GM23338 (cell line): ENCODE data around the gene MRPS14. TPM values are rescaled to one million over a fixed set of nuclear protein-coding genes. Genes with fewer than 3 reads are reported as not detected.

Experiments
- ATAC-seq: fragments of 200-7000 bp; cut with Tn5 transposase; 3 replicates; pipeline ENCODE4 v1.9.1; 2020
- DNase-seq: peaks from one replicate; pipeline ENCODE4 v3.0.0-alpha.2; 2015; ENCODE audit warnings: low spot score
- H2AFZ ChIP-seq: fragments of 200-600 bp; sonication (generic); 2 replicates; pipeline ENCODE4 v1.8.0; 2016; ENCODE audit warnings: antibody characterized with exemption, mild to moderate bottlenecking, moderate library complexity
- H3F3A ChIP-seq: fragments of 200-600 bp; sonication (generic); replicated peaks from 2 replicates; pipeline ENCODE4 v1.8.0; 2017; ENCODE audit warnings: antibody characterized with exemption, mixed run types, low read depth
- H3K27ac ChIP-seq: fragments of 200-600 bp; sonication (generic); 2 replicates; pipeline ENCODE4 v1.6.1; 2016; ENCODE audit warnings: low read depth
- H3K27me3 ChIP-seq: fragments of 200-600 bp; sonication (generic); 2 replicates; pipeline ENCODE4 v1.8.0; 2016; ENCODE audit warnings: mild to moderate bottlenecking, mixed run types, moderate library complexity; ENCODE audit not compliant: insufficient read depth
- H3K36me3 ChIP-seq: fragments of 200-600 bp; sonication (generic); 2 replicates; pipeline ENCODE4 v1.8.0; 2016; ENCODE audit warnings: mild to moderate bottlenecking; ENCODE audit not compliant: insufficient read depth
- H3K4me1 ChIP-seq: fragments of 200-600 bp; sonication (generic); 2 replicates; pipeline ENCODE4 v1.8.0; 2016; ENCODE audit warnings: mild to moderate bottlenecking, moderate library complexity; ENCODE audit not compliant: insufficient read depth
- H3K4me2 ChIP-seq: fragments of 200-600 bp; sonication (generic); 2 replicates; pipeline ENCODE4 v1.7.1; 2017; ENCODE audit warnings: mixed run types
- H3K4me3 ChIP-seq: fragments of 200-600 bp; sonication (generic); 2 replicates; pipeline ENCODE4 v1.6.1; 2016; ENCODE audit warnings: mixed run types
- H3K79me2 ChIP-seq: fragments of 200-600 bp; sonication (generic); replicated peaks from 2 replicates; pipeline ENCODE4 v1.8.0; 2017; ENCODE audit warnings: mild to moderate bottlenecking; ENCODE audit not compliant: insufficient read depth
- H3K9me2 ChIP-seq: fragments of 200-600 bp; sonication (generic); 2 replicates; pipeline ENCODE4 v1.8.0; 2017; ENCODE audit not compliant: insufficient read depth
- H4K20me1 ChIP-seq: fragments of 200-600 bp; sonication (generic); replicated peaks from 2 replicates; pipeline ENCODE4 v1.8.0; 2017; ENCODE audit warnings: mild to moderate bottlenecking; ENCODE audit not compliant: insufficient read depth
- H3K27ac Mint-ChIP-seq: 2 replicates; pipeline ENCODE4 v1.8.0; 2020; ENCODE audit warnings: inconsistent platforms, mild to moderate bottlenecking, moderate library complexity, mixed read lengths
- H3K27me3 Mint-ChIP-seq: 3 replicates; pipeline ENCODE4 v1.8.0; 2022; ENCODE audit warnings: low read depth, mild to moderate bottlenecking, moderate library complexity, mixed read lengths, inconsistent platforms; ENCODE audit not compliant: insufficient read depth, poor library complexity
- H3K36me3 Mint-ChIP-seq: 3 replicates; pipeline ENCODE4 v1.8.0; 2021; ENCODE audit warnings: low read depth, mild to moderate bottlenecking, inconsistent platforms, moderate library complexity, mixed read lengths
- H3K4me1 Mint-ChIP-seq: 3 replicates; pipeline ENCODE4 v1.8.0; 2020; ENCODE audit warnings: mild to moderate bottlenecking, inconsistent platforms, mixed read lengths
- H3K4me3 Mint-ChIP-seq: 3 replicates; pipeline ENCODE4 v1.8.0; 2021; ENCODE audit warnings: moderate library complexity, mild to moderate bottlenecking, inconsistent platforms, mixed read lengths
- H3K9me3 Mint-ChIP-seq: 3 replicates; pipeline ENCODE4 v1.8.0; 2020; ENCODE audit warnings: moderate library complexity, mild to moderate bottlenecking, inconsistent platforms, mixed read lengths
- EZH2phosphoT487 ChIP-seq: fragments of 200-600 bp; sonication (generic); IDR thresholded peaks from one replicate; pipeline ENCODE4 v1.8.1; 2018; ENCODE audit warnings: antibody characterized with exemption; ENCODE audit not compliant: unreplicated experiment
- JUNB ChIP-seq: IDR thresholded peaks from one replicate; pipeline ENCODE4 v1.6.1; 2016; ENCODE audit warnings: antibody characterized with exemption; ENCODE audit not compliant: unreplicated experiment
- NANOG ChIP-seq: IDR thresholded peaks from 2 replicates; pipeline ENCODE4 v1.6.1; 2016; ENCODE audit warnings: antibody characterized with exemption, borderline replicate concordance
- POLR2AphosphoS5 ChIP-seq: IDR thresholded peaks from 2 replicates; pipeline ENCODE4 v1.6.1; 2016; ENCODE audit warnings: antibody characterized with exemption, low read depth
- ZNF114 ChIP-seq: fragments of 250-450 bp; sonication (Bioruptor Pico); IDR thresholded peaks from 2 replicates; pipeline ENCODE4 v1.5.0; 2020; ENCODE audit warnings: mild to moderate bottlenecking, moderate library complexity
- ZNF331 ChIP-seq: fragments of 250-450 bp; sonication (Bioruptor Pico); IDR thresholded peaks from 2 replicates; pipeline ENCODE4 v1.5.0; 2020; ENCODE audit warnings: low read depth, mild to moderate bottlenecking, moderate library complexity
- polyA plus RNA-seq: library from polyadenylated mRNA; unstranded; fragments of >200 nt; fragmentation: Nextera tagmentation; extraction: Ambion mirVana; gene quantifications from 2 replicates; pipeline ENCODE4 v1.2.1, GENCODE V29; 2016
- total RNA-seq: library from RNA; depleted of rRNA; stranded (reverse); fragments of >200 nt; shearing (Covaris generic); gene quantifications from 2 replicates; pipeline ENCODE4 v1.2.3, GENCODE V29; 2014
- TF ChIP-seq, protein P1 (sequence below): IDR thresholded peaks from one replicate; pipeline ENCODE4 v1.6.1; 2018; ENCODE audit warnings: antibody characterized with exemption; ENCODE audit not compliant: unreplicated experiment
- TF ChIP-seq, protein P2 (sequence below): IDR thresholded peaks from 2 replicates; pipeline ENCODE4 v1.6.1; 2016; ENCODE audit warnings: antibody characterized with exemption

Gene MRPS14
- total and polyA plus RNA-seq, 2 experiments from 2014 or later = 18.5 to 75.7 TPM

DNA sequence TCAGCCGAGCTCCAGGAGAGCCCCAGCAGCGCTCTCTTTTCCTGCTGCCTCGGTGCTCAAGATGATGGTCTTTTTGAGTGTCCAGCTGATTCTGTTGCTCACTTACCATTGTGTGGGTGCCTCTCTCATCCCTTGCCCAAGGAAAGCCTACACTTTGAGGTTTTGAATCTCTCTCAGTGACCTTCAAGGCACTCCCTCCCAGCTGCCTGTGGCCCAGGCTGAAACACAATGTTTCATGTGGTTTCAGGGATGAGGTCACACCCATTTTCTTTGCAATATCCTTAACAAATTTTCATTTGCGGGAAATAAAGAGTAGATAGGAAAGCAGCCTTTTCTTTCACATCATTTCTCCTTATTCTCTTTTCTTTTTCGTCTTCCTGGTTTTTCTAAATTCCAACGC lies 12.6 kb upstream of the MRPS14 start:
- H3K27me3 ChIP-seq = no peaks in the 10 kb centered on the region
- H3K36me3 Mint-ChIP-seq = no peaks in the 10 kb centered on the region
- H4K20me1 ChIP-seq = no peaks in the 10 kb centered on the region
- H3K9me3 Mint-ChIP-seq = no peaks in the 10 kb centered on the region
- peak overlapping the region; percentile 94 for H2AFZ ChIP-seq
- TF ChIP-seq EZH2phosphoT487 (no peak), POLR2AphosphoS5 (no peak), JUNB (no peak)
- DNase-seq (no peak), ATAC-seq (no peak)
- no peak overlapping the region for H3K4me3 Mint-ChIP-seq
- H3K27ac ChIP-seq = no peak overlapping the region
- H3K27ac Mint-ChIP-seq = no peak overlapping the region
- no peaks in the 10 kb centered on the region for H3K36me3 ChIP-seq
- H3K9me2 ChIP-seq = no peaks in the 10 kb centered on the region
- H3K4me1 ChIP-seq = peaks cover 17% of the 10 kb centered on the region
- H3K27me3 Mint-ChIP-seq = peaks cover 1% of the 10 kb centered on the region
- peaks cover 23% of the 10 kb centered on the region for H3K4me1 Mint-ChIP-seq
- H3K4me3 ChIP-seq = no peak overlapping the region
- no peaks in the 10 kb centered on the region for H3K79me2 ChIP-seq
- no peaks in the 10 kb centered on the region for H3F3A ChIP-seq
- peak overlapping the region; percentile 50; the same call in 1 of the 2 replicates for H3K4me2 ChIP-seq

DNA sequence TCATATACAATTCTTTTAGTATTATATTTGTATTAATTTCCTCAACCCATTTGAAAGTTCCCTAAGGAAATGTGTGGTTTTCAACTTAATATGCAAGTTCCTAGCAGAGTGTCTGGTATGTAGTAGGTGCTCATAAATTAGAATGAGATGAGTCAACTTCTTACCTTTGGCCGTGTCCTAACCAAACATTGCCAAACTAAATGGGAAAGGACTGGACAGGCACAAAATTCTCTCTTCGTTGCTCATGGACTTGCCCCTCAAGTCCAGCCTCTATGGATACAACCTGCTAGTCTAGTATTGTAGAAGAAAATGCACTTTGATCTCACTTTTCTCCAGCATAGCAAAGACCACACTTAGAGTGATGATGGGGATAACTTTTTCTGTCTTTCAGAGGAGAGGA lies 11.6 kb upstream of the MRPS14 start:
- DNase-seq (no peak), ATAC-seq (no peak)
- Histone ChIP-seq H3K36me3 (no peaks in the 10 kb centered on the region), H4K20me1 (no peaks in the 10 kb centered on the region), H3K4me3 (no peak overlapping the region), H3F3A (no peaks in the 10 kb centered on the region), H3K27ac (no peak overlapping the region), H3K79me2 (no peaks in the 10 kb centered on the region), H3K4me1 (peaks cover 17% of the 10 kb centered on the region), H3K4me2 (no peak overlapping the region), H3K27me3 (no peaks in the 10 kb centered on the region), H2AFZ (no peak overlapping the region), H3K9me2 (no peaks in the 10 kb centered on the region)
- no peak overlapping the region for H3K4me3 Mint-ChIP-seq
- no peak for TF ChIP-seq ZNF114 (CRISPR knock-in tag)
- TF ChIP-seq, protein P1, sequence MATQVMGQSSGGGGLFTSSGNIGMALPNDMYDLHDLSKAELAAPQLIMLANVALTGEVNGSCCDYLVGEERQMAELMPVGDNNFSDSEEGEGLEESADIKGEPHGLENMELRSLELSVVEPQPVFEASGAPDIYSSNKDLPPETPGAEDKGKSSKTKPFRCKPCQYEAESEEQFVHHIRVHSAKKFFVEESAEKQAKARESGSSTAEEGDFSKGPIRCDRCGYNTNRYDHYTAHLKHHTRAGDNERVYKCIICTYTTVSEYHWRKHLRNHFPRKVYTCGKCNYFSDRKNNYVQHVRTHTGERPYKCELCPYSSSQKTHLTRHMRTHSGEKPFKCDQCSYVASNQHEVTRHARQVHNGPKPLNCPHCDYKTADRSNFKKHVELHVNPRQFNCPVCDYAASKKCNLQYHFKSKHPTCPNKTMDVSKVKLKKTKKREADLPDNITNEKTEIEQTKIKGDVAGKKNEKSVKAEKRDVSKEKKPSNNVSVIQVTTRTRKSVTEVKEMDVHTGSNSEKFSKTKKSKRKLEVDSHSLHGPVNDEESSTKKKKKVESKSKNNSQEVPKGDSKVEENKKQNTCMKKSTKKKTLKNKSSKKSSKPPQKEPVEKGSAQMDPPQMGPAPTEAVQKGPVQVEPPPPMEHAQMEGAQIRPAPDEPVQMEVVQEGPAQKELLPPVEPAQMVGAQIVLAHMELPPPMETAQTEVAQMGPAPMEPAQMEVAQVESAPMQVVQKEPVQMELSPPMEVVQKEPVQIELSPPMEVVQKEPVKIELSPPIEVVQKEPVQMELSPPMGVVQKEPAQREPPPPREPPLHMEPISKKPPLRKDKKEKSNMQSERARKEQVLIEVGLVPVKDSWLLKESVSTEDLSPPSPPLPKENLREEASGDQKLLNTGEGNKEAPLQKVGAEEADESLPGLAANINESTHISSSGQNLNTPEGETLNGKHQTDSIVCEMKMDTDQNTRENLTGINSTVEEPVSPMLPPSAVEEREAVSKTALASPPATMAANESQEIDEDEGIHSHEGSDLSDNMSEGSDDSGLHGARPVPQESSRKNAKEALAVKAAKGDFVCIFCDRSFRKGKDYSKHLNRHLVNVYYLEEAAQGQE = no peak
- TF ChIP-seq, protein P2, sequence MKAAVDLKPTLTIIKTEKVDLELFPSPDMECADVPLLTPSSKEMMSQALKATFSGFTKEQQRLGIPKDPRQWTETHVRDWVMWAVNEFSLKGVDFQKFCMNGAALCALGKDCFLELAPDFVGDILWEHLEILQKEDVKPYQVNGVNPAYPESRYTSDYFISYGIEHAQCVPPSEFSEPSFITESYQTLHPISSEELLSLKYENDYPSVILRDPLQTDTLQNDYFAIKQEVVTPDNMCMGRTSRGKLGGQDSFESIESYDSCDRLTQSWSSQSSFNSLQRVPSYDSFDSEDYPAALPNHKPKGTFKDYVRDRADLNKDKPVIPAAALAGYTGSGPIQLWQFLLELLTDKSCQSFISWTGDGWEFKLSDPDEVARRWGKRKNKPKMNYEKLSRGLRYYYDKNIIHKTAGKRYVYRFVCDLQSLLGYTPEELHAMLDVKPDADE = no peak
- TF ChIP-seq ZNF331 (CRISPR knock-in tag) = no peak
- no peak for TF ChIP-seq EZH2phosphoT487
- no peak for TF ChIP-seq NANOG
- TF ChIP-seq JUNB = no peak
- H3K9me3 Mint-ChIP-seq = no peaks in the 10 kb centered on the region
- H3K27ac Mint-ChIP-seq = no peak overlapping the region
- H3K36me3 Mint-ChIP-seq = no peaks in the 10 kb centered on the region
- H3K27me3 Mint-ChIP-seq = peaks cover 3% of the 10 kb centered on the region
- peaks cover 25% of the 10 kb centered on the region for H3K4me1 Mint-ChIP-seq
